CD4-positive, alpha-beta T cell treated with Interleukin-4 for 4 hours (primary cell): ENCODE results near the gene ANKDD1A.

ENCODE experiments used
- DNase-seq: peaks from one replicate; pipeline ENCODE4 v3.0.0-alpha.2; 2020

ANKDD1A gene

DNA sequence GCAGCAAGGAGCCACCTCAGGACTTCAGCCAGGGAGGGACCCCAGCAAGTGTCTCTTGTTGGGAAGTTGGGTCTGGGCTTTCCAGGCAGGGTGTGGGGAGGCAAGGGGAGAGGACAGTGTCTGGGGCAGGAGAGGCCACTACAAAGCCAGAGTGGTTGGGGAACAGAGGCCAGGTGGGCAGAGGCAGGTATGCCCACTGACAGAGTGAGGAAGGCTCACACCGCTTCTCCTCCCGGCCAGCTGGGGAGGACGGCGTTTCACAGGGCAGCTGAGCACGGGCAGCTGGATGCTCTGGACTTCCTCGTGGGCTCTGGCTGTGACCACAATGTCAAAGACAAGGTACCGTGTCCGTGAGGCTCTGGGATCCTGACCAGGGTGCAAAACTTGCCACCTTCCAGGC, 15.0 kb downstream of the ANKDD1A start:
- DNase-seq: no peak

DNA sequence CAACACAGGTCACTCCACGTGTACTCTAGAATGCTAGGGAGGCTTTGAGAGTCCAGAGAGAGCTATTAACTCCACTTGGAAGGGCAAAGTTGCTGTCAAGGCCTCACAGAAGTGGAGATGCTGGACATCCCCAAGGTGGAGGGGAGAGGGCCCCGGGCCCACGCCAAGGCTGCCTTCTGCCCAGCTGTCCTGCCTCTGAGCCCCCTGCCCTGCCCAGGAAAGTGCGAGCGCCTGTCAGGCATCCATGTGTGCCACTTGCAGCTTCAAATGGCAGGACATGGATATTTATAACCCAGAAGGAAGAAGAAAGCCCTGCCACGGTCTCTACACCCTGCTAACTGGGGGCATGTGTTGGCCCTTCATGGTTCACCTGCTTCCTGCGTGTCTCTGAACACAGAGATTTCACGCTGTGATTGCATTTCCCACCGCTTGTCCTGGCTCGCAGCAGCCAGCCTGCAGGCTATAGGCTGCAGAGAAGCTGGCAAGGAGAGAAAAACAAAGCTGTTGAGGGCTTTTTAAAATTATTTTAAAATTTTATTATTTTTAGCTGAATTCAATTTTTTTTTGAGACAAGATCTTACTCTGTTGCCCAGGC, 17.0 kb downstream of the ANKDD1A start:
- DNase-seq: no peak

DNA sequence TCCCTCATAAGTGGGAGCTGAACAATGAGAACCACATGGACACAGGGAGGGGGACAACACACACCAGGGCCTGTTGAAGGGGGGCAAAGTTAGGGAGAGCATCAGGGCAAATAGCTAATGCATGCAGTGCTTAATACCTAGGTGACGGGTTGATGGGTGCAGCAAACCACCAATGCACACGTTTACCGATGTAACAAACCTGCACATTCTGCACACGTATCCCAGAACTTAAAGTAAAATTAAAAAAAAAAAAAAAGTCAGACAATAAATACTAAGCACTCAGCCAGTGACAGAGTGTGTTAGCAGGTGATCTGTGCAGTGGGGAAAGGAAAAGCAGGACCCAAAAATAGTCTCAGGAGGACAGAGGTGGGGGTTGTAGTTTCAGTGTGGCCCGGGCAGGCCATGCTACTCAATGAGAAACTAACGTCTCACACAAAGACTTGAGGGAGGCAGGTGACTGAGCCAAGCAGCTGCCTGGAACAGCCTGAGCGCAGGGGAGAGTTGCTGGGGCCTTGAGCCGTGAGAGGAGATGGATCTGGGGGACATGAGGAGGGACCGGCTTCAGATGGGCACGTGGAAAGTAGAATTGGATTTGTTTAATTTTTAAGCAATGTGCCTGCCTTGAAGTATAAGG, 18.4 kb downstream of the ANKDD1A start:
- DNase-seq: no peak

DNA sequence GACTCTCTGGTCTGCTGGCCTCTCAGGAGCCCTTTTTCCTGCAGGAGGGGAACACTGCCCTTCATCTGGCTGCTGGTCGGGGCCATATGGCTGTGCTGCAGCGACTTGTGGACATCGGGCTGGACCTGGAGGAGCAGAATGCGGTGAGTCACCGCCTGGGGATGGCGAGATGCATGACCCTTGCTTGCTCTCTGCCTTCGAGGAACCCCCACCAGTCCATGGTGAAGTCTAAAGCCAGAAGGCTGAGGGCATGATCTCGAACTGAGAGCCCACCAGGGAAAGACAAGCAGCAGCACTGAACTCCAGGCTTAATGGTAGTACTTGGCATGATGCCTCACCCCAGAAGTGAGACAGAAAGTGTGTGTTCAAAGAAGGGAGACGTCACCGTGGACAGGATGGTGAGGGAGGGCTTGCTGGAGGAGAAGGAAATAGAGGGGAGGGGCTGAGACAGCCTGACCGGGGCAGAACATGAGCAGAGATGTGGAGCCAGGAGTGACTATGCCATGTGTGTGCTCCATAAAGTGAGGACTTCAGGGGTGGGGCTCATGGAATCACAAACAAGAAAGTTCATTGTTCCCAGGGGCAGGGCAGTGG, 19.2 kb downstream of the ANKDD1A start:
- no peak for DNase-seq

DNA sequence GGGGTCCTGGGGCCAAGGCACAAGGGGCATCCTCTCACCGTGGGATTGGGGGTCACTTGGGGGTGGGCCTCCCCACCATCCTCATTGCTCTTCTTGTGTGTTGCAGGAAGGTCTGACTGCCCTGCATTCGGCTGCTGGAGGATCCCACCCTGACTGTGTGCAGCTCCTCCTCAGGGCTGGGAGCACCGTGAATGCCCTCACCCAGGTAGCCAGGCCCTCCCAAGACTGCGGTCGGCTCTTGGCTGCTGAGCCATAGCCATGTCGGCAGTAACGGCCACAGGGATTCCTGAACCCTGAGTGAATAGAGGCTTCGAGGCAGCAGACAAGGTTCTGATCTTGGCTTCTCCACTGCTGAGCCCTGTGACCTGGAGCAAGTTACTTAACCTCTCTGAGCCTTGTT, 19.7 kb downstream of the ANKDD1A start:
- DNase-seq: no peak

DNA sequence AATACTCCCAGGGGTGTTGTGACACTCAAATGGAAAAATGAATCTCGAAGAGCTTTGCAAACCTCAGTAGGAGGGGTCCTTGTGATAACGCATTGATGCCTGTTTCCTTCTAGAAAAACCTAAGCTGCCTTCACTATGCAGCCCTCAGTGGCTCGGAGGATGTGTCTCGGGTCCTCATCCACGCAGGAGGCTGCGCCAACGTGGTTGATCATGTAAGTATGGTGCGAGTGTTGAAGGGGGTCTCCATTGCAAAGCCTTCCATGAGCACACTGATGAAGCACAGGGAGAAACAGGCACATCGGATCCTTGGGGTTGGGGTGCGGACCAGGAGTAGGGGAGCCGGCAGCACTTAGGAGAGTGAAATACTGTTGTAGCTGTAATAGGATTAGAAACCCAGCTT, 22.3 kb downstream of the ANKDD1A start:
- no peak for DNase-seq

DNA sequence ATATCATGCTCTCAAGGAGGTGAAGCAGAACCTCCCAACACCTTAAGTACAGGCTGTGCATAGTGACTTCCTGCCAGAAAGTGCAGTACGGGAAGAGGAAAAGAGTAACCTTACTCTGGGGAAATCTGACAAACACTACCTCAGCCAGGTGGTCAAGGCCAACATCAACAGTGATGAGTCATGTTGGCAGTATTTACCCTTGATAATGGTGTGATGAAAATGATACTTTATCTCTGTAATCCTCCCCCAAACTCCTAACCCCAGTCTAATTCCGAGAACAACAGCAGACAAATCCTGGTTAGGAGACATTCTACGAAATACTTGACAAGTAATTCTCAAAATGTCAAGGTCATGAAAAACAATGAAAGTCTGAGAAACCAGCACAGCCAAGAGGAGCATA, 26.5 kb downstream of the ANKDD1A start:
- DNase-seq: no peak

DNA sequence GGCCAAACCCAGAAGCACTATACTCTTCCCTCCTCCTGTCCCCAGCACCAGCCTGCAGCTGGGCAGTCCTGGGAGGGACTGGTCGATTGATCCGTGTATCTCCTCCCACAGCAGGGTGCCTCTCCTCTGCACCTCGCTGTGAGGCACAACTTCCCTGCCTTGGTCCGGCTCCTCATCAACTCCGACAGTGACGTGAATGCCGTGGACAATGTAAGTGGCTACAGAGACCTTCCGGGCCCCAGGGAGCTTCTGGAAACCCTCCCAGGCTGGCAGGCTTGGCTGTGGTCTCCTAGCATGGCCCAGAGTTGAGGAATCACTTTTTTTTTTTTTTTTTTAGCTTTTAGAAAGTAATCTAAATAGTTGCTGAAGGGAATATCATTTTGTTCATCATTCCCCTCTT, 30.7 kb downstream of the ANKDD1A start:
- no peak for DNase-seq

DNA sequence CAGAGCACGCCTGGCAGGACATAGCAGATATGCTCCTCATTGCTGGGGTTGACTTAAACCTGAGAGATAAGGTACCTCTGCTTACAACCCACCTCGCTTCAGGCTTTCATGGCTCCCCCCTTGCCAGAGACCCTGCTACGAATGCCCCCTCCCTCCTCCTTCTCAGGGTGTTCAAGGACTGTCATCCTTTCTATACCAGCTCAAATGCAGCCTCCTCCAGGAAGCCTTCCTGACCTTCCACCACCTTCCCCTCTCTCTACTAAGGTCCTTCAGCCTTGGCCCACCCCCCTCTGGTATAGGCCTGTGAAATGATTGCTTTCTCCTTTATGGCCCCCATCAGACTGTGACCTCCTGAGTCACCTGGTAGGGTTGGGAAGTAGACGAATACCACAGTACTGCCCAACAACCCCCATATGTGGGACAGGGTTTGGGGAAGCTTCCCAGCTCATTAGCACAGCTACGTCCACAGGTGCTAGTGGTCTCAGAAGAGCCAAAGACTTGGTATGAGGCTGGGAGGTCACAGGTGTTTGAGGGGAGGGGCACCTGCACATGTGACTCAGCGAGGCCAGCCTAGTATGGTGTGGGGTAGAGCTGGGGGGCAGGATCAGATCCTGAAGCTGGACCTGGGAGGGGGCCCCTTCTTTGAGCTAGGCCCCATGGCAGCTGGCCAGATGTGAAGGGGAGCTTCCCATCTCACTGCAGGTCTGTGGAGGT, 32.0 kb downstream of the ANKDD1A start:
- DNase-seq: no peak

DNA sequence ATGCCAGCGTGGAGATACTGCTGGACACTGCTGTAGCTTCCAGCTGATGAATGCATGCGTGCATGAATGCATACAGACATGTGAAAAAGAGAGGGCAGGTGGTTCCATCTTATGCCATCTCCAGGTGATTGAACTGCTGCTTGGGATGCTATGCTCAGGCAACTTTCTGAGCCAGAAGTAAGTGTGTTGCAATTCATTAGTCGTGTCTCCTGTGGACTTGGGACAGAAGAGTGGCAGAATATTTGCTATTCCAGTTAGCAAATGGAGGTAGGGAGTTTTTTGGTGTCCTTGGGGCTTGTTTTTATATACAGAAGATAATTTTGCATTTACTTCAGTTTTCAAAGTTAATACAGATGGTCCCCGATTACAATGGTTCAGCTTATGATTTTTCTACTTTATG, 33.3 kb downstream of the ANKDD1A start:
- DNase-seq: no peak

DNA sequence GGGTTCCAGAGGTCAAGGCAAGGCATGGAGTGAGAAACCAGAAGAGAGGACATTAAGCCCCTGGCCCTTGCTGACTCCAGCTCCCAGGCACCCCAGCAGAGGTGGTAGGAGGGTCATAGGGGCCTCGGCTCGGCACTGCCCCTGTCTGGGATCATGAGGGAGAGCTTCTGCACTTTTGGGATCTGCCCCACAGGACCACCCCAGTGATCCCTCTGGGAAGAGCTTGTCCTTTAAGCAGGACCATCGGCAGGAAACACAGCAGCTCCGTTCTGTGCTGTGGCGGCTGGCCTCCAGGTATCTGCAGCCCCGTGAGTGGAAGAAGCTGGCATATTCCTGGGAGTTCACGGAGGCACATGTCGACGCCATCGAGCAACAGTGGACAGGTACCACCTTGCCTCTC, 35.5 kb downstream of the ANKDD1A start:
- DNase-seq: no peak

DNA sequence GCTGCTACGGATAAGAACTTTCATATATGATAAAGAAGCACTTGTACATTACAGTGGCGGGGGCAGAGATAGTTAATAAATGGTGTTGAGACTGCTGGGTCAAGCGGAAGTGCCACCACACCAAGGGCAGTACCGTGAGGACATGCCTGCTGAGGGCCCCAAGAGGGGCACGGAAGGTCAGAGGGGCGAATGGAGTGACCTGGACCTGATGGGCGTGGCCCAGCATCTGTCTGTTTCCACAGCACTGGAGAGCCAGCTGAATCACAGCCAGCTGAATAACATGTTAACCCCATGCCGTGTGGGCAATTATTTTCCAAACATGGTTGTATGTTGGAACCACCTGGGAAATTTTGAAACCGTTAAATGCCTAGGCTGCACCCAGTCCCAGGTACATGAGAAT, 37.2 kb downstream of the ANKDD1A start:
- DNase-seq: no peak

DNA sequence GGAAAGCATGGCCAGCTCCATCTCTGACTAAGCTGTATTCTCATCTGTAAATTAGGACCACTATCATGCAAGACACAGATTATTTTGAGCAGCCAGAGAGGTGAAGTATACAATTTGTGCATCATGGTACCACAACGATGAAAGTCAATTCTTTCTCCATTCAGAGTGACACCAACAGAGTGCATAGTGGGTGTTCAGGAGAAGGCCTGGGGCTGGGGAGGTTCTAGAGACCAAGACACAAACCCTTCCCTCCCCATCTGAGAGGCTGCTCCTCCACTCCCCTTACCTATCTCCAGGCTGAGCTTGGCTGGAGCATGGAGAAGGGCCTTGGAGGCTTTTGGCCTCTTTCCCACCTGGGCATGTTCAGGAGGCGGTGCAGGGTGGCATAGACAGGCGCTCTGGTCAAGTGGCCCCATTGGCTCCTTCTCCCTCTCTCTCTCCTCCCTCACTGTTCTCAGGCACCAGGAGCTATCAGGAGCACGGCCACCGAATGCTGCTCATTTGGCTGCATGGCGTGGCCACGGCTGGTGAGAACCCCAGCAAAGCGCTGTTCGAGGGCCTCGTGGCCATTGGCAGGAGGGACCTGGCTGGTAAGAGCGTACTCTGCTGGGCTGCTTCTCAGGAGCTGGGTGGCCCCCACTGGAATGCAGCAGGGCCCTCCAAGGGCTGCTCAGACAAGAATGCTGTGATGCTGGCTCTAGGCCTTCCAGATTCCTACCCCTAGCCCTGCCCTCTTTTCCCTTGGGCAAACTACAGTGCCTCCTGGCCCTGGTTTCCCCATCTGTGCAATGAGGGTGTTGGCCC, 37.9 kb downstream of the ANKDD1A start:
- no peak for DNase-seq

DNA sequence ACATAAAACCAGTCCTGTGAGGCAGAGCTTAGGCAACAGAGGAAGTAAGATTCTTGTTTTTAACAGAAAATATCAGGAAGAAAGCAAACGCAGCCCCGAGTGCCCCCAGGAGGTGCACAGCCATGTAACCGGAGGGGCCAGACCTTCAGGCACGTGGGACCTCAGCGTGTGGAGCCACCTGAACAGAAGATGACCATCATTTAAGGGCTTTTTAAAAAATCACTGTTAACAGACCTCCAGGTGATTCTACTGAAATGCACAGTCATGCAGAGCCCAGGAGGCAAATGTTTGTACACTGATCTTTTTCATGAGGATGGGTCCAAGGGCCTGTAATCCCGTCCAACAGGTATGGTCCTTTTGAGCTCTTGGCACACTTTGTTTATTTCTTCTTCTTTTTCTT, 39.2 kb downstream of the ANKDD1A start:
- DNase-seq: no peak

DNA sequence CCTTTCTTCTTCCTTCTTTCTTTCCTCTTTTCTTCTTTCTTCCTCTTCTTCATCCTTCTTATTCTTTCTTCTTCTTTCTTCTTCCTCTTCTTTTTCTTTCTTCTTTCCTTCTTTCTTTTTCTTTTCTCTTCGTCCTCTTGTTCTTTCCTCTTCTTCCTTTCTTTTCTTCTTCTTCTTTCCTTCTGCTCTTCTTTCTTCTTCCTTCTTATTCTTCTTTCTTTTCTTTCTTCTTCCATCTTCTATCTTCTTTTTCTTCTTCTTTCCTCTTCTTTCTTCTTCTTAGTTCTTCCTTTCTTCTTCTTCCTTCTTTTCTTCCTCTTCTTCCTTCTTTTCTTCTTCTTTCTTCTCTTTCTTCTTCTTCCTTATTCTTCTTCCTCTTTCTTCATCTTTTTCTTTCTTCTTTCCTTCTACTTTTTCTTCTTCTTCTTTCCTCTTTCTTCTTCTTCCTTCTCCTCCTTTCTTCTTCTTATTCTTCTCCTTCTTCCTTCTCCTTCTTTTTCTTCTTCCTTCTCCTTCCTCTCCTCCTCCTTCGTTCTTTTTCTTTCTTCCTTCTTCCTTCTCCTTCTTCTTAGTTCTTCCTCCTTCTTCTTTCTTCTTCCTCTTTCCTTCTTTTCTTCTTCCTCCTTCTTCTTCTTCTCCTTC, 40.2 kb downstream of the ANKDD1A start:
- no peak for DNase-seq

DNA sequence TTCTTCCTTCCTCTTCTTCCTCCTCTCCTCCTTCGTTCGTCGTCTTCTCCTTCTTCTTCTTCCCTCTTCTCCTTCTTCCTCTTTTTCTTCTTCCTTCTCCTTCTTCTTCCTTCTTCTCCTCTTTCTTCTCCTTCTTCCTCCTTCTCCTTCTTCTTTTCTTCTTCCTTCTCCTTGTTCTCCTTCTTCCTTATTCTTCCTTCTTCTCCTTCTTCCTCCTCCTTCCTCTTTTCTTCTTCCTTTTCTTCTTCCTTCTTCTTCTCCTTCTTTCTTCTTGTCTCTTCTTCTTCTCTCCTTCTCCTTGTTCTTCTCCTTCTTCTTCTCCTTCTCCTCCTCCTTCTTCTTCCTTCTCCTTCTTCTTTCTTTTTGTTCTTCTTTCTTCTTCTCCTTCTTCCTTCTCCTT, 42.7 kb downstream of the ANKDD1A start:
- DNase-seq: no peak

DNA sequence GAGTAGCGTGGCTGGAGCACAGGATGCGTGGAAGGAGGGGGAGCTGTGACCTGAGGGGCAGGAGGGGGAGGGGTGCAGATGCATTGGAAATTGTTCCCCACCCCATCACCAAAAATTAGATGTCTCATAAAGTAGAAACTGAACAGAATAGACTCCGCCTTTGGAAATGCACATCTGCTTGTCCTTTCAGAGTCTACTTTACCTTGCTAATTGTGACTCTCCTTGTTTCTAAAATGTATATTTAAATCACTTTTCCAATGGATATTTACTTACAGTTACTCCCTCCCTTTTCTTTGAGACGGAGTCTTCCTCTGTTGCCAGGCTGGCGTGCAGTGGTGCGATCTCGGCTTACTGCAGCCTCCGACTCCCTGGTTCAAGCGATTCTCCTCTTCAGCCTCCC, 47.4 kb downstream of the ANKDD1A start:
- no peak for DNase-seq

DNA sequence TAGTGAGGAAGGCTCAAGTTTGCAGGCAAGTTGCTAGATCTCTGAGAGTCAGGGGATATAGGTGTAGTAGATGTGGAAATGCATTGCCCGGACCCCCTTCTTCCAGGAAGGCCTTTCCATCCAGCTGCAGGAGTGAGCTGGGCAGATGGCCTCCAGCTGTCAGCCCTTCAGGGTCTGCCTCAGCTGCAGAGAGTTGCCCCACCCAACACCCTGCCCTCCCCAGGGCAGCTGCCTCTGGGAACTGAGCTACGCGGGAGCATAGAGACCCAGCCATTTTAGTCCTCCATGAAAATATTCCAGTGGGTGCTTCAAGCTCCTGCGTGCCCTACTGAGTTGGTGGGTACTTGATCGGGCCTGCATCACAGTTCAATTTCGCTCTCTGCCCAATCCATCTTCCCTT, 48.5 kb downstream of the ANKDD1A start:
- DNase-seq: no peak

DNA sequence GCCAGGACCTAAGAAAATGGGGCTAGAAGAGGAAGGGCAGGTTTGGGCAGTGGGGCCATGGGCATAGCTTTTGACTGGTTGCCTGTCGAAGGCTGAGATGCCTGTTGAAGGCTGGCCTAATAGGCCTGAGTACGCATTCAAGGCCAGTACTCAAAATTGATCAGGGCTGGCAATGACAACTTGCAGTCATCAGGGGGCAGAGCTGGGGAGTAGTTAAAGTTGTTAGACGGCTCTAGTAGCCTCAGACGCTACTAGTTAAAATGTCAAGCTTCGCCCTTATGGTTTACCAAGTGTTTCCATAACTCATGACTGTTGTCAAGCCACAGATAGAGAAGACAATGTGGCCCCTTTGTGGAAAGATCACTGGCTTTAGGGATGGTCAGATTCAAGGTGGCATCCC, 49.3 kb downstream of the ANKDD1A start:
- no peak for DNase-seq

DNA sequence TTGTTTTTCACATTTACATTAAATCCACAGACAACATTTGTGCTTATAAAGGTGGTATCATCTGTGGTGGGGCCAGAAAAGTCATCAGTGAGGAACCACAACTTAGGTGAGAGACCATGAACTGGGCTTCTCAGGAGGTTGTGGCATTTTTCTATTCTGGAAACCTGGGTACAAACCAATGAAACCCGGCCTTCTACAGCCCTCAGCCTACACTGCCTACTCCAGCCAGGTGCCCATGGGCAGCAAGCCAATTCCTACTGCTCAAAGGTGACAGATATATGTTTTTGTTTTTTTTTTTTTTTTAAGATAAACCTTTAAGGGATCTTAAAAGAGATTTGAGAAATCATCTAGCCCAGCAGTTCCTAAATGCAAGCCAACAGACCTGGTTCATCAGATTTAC, 57.7 kb downstream of the ANKDD1A start:
- DNase-seq: no peak

DNA sequence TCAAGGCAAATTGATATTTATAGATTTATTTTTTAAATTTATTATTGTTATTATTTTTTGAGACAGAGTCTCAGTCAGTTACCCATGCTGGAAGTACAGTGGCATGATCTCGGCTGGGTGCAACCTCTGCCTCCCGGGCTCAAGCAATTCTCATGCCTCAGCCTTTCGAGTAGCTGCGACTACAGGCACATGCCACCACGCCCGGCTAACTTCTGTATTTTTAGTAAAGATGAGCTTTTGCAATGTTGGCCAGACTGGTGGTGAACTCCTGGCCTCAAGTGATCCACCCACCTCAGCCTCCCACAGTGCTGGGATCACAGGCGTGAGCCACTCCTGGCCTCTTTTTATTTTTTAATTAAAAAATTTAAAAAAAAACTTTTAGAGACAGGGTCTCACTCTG, 59.0 kb downstream of the ANKDD1A start:
- DNase-seq: no peak

DNA sequence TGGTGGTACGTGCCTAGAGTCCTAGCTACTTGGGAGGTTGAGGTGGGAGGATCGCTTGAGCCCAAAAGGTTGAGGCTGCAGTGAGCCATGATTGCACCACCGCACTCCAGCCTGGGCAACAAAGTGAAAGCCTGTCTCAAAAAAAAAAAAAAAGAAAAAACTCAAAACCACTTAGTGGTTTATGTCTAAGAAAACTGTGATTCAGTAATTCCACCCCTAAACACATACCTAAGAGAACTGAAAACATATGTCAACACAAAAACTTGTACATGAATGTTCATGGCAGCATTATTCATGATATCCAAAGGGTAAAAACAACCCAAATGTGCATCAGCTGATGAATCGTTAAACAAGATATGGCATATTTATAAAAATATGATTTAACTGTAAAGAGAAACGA, 63.7 kb downstream of the ANKDD1A start:
- no peak for DNase-seq

DNA sequence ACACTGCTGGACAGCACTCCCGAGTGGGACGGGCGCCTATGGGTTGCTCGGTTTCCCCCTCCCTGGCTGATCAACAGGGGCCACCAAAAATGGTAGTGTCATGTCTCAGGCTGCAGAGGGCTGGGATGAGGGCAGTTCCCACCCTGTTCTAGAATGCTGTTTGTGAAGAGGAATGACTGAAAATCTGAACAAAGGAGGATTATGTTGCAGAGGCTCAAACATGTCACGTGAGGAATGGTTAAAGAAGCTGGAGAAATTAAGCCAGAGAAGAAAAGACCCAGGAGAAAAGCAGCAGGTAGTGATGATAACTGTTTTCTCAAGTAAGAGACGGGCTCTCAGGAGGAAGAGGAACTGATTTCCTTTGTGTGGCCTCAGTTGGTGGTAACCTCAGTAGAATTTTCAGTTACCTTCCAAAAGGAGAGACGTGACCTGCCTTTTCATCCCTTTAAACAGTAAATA, 67.6 kb downstream of the ANKDD1A start:
- DNase-seq: no peak
